ENCODE results near the gene CCDC92.

CCDC92 gene

GRCh38 chr12:124020514-124020949 is 47.9 kb upstream of the CCDC92 start:
- Histone ChIP-seq H3K9me3 (replicated peaks; ENCODE audit: insufficient read depth, low read length) (no peaks in the 10 kb centered on the region), H4K20me1 (ENCODE audit: insufficient read depth, low read length) (no peaks in the 10 kb centered on the region), H3K27ac (ENCODE audit: low read length) (no peak overlapping the region), H3K4me1 (ENCODE audit: low read length) (no peaks in the 10 kb centered on the region), H3K9ac (ENCODE audit: low read length) (no peak overlapping the region), H3K4me2 (ENCODE audit: low read depth, low read length) (no peak overlapping the region), H2AFZ (ENCODE audit: low read length) (no peak overlapping the region), H3K4me3 (ENCODE audit: low read length) (no peak overlapping the region), H3K79me2 (ENCODE audit: low read length) (no peaks in the 10 kb centered on the region), H3K36me3 (replicated peaks; ENCODE audit: insufficient read depth, low read length) (no peaks in the 10 kb centered on the region), H3K9me2 (replicated peaks; ENCODE audit: insufficient read depth, low read length) (no peaks in the 10 kb centered on the region), H3K27me3 (replicated peaks; ENCODE audit: insufficient read depth, low read length) (no peaks in the 10 kb centered on the region), H3F3A (ENCODE audit: insufficient read depth, low read length) (no peaks in the 10 kb centered on the region)
- TF ChIP-seq EZH2phosphoT487 (IDR thresholded peaks at IDR 0.05; ENCODE audit: low read length) (no peak), CTCF (IDR thresholded peaks at IDR 0.05; ENCODE audit: low read length) (no peak), EZH2 (optimal IDR thresholded peaks at IDR 0.05; ENCODE audit: low read depth, low read length) (no peak)
- no peak for DNase-seq

- no peaks in the 10 kb centered on the region for H3K9me3 ChIP-seq (replicated peaks; ENCODE audit: insufficient read depth, low read length)
- H3K9me2 ChIP-seq (replicated peaks; ENCODE audit: insufficient read depth, low read length), result no peaks in the 10 kb centered on the region
- H3F3A ChIP-seq (ENCODE audit: insufficient read depth, low read length), result no peaks in the 10 kb centered on the region
- H3K27ac ChIP-seq (ENCODE audit: low read length), result no peak overlapping the region
- H3K9ac ChIP-seq (ENCODE audit: low read length), result no peak overlapping the region
- H3K4me2 ChIP-seq (ENCODE audit: low read depth, low read length), result no peak overlapping the region
- H4K20me1 ChIP-seq (ENCODE audit: insufficient read depth, low read length), result no peaks in the 10 kb centered on the region
- H3K36me3 ChIP-seq (replicated peaks; ENCODE audit: insufficient read depth, low read length), result no peaks in the 10 kb centered on the region
- H3K4me3 ChIP-seq (ENCODE audit: low read length), result no peak overlapping the region
- H3K27me3 ChIP-seq (replicated peaks; ENCODE audit: insufficient read depth, low read length), result no peaks in the 10 kb centered on the region
- TF ChIP-seq EZH2 (optimal IDR thresholded peaks at IDR 0.05; ENCODE audit: low read depth, low read length), result no peak
- no peak for TF ChIP-seq EZH2phosphoT487 (IDR thresholded peaks at IDR 0.05; ENCODE audit: low read length)
- TF ChIP-seq CTCF (IDR thresholded peaks at IDR 0.05; ENCODE audit: low read length), result no peak
- H2AFZ ChIP-seq (ENCODE audit: low read length), result no peak overlapping the region
- H3K79me2 ChIP-seq (ENCODE audit: low read length), result no peaks in the 10 kb centered on the region
- H3K4me1 ChIP-seq (ENCODE audit: low read length), result no peaks in the 10 kb centered on the region
- no peak for DNase-seq
Observed at GRCh38 chr12:124019115-124019514, 46.5 kb upstream of the CCDC92 start.

GRCh38 chr12:124018539-124018938 is 45.9 kb upstream of the CCDC92 start:
- no peaks in the 10 kb centered on the region for H3K9me2 ChIP-seq (replicated peaks; ENCODE audit: insufficient read depth, low read length)
- DNase-seq, result no peak
- H3K4me2 ChIP-seq (ENCODE audit: low read depth, low read length), result no peak overlapping the region
- no peaks in the 10 kb centered on the region for H3K36me3 ChIP-seq (replicated peaks; ENCODE audit: insufficient read depth, low read length)
- H3K27me3 ChIP-seq (replicated peaks; ENCODE audit: insufficient read depth, low read length), result no peaks in the 10 kb centered on the region
- no peak overlapping the region for H2AFZ ChIP-seq (ENCODE audit: low read length)
- no peak overlapping the region for H3K4me3 ChIP-seq (ENCODE audit: low read length)
- no peaks in the 10 kb centered on the region for H4K20me1 ChIP-seq (ENCODE audit: insufficient read depth, low read length)
- TF ChIP-seq EZH2phosphoT487 (IDR thresholded peaks at IDR 0.05; ENCODE audit: low read length) (no peak), EZH2 (optimal IDR thresholded peaks at IDR 0.05; ENCODE audit: low read depth, low read length) (no peak), CTCF (IDR thresholded peaks at IDR 0.05; ENCODE audit: low read length) (no peak)
- no peak overlapping the region for H3K9ac ChIP-seq (ENCODE audit: low read length)
- H3K27ac ChIP-seq (ENCODE audit: low read length), result no peak overlapping the region
- H3F3A ChIP-seq (ENCODE audit: insufficient read depth, low read length), result no peaks in the 10 kb centered on the region
- H3K4me1 ChIP-seq (ENCODE audit: low read length), result no peaks in the 10 kb centered on the region
- no peaks in the 10 kb centered on the region for H3K9me3 ChIP-seq (replicated peaks; ENCODE audit: insufficient read depth, low read length)
- no peaks in the 10 kb centered on the region for H3K79me2 ChIP-seq (ENCODE audit: low read length)
